OCI-LY1 (cell line): ENCODE results near the gene SGO2.

Experiments
- H2AFZ ChIP-seq: fragments of 200-600 bp; sonication (generic), shearing (Covaris generic); 2 replicates; pipeline ENCODE4 v1.6.0; 2014; ENCODE audit warnings: antibody characterized with exemption, mild to moderate bottlenecking, low read length
- H3F3A ChIP-seq: fragments of 200-600 bp; sonication (generic), shearing (Covaris generic); 2 replicates; pipeline ENCODE4 v1.6.0; 2014; ENCODE audit warnings: mild to moderate bottlenecking, antibody characterized with exemption, low read length, moderate library complexity; ENCODE audit not compliant: insufficient read depth
- H3K27ac ChIP-seq: fragments of 200-600 bp; sonication (generic); 2 replicates; pipeline ENCODE4 v1.5.1; 2014; ENCODE audit warnings: low read length, mixed run types, mild to moderate bottlenecking, low read depth; ENCODE audit not compliant: poor library complexity, severe bottlenecking
- H3K27me3 ChIP-seq: fragments of 200-600 bp; sonication (generic); 2 replicates; pipeline ENCODE4 v1.6.0; 2014; ENCODE audit warnings: antibody characterized with exemption, mild to moderate bottlenecking, low read length, moderate library complexity; ENCODE audit not compliant: insufficient read depth
- H3K36me3 ChIP-seq: fragments of 200-600 bp; sonication (generic); 2 replicates; pipeline ENCODE4 v1.6.1; 2014; ENCODE audit warnings: mild to moderate bottlenecking, antibody characterized with exemption, low read length, moderate library complexity, mixed read lengths; ENCODE audit not compliant: insufficient read depth
- H3K4me1 ChIP-seq: fragments of 200-600 bp; sonication (generic); 2 replicates; pipeline ENCODE4 v1.5.1; 2014; ENCODE audit warnings: mild to moderate bottlenecking, low read length, moderate library complexity; ENCODE audit not compliant: insufficient read depth, severe bottlenecking
- H3K4me2 ChIP-seq: fragments of 200-600 bp; sonication (generic), shearing (Covaris generic); 2 replicates; pipeline ENCODE4 v1.6.1; 2014; ENCODE audit warnings: low read length
- H3K4me3 ChIP-seq: fragments of 200-600 bp; sonication (generic); 2 replicates; pipeline ENCODE4 v1.5.1; 2014; ENCODE audit warnings: low read length, low read depth, mild to moderate bottlenecking, mixed read lengths; ENCODE audit not compliant: poor library complexity, severe bottlenecking
- H3K79me2 ChIP-seq: fragments of 200-600 bp; shearing (Covaris generic); 2 replicates; pipeline ENCODE4 v1.6.1; 2016; ENCODE audit warnings: mixed run types, low read length, mixed read lengths; ENCODE audit not compliant: insufficient read depth
- H3K9ac ChIP-seq: fragments of 200-600 bp; sonication (generic), shearing (Covaris generic); 2 replicates; pipeline ENCODE4 v1.6.1; 2014; ENCODE audit warnings: mild to moderate bottlenecking, low read length, mixed read lengths
- H3K9me2 ChIP-seq: fragments of 200-600 bp; sonication (generic), shearing (Covaris generic); 2 replicates; pipeline ENCODE4 v1.6.1; 2014; ENCODE audit warnings: low read depth, mild to moderate bottlenecking, low read length, mixed read lengths
- H3K9me3 ChIP-seq: fragments of 200-600 bp; shearing (Covaris generic); 2 replicates; pipeline ENCODE4 v1.6.1; 2014; ENCODE audit warnings: low read length, mixed read lengths
- H4K20me1 ChIP-seq: fragments of 200-600 bp; sonication (generic), shearing (Covaris generic); 2 replicates; pipeline ENCODE4 v1.6.0; 2016; ENCODE audit warnings: mild to moderate bottlenecking, low read length; ENCODE audit not compliant: insufficient read depth
- EZH2 ChIP-seq: fragments of 200-600 bp; sonication (generic), shearing (Covaris generic); IDR thresholded peaks from 2 replicates; pipeline ENCODE4 v1.8.0; 2017; ENCODE audit warnings: borderline replicate concordance, mixed run types, mild to moderate bottlenecking, antibody characterized with exemption, low read length, moderate library complexity, mixed read lengths
- TF ChIP-seq, protein P1 (sequence below): fragments of 200-600 bp; sonication (generic), shearing (Covaris generic); IDR thresholded peaks from 2 replicates; pipeline ENCODE4 v1.5.1; 2017; ENCODE audit warnings: mild to moderate bottlenecking, antibody characterized with exemption, low read length, moderate library complexity, mixed read lengths

SGO2 gene

DNA sequence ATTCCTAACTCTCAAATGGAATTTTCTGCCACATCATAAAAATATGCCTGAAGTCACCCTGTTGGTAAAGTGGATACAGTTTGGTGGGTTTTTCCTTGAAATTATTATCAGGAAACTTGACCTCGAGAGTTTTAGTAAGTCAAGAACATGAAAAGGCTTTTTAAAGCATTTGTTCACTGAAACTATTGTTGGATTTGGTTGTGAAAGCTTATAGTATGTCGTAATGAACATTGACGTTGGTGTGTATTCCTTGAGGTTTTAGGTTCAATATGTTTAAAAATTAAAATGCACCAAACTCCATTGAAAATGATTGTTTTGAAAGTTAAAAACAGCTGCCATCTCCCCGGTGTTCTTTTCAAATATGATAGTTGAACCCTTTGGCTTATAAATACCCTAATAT is 90.6 kb downstream of the SGO2 start:
- Histone ChIP-seq H3K27ac (peak overlapping the region; percentile 81), H4K20me1 (no peaks in the 10 kb centered on the region), H3K36me3 (peaks cover 50% of the 10 kb centered on the region), H3K4me2 (peak overlapping the region; percentile 58), H3K9ac (peak overlapping the region; percentile 46; the same call in 1 of the 2 replicates), H3K4me3 (peak overlapping the region; percentile 28), H3K4me1 (peaks cover 38% of the 10 kb centered on the region), H3K27me3 (no peaks in the 10 kb centered on the region), H3K79me2 (no peaks in the 10 kb centered on the region), H2AFZ (0 out of 2 replicates have a peak overlapping the region, but pooled peaks have one; percentile 45), H3K9me2 (no peaks in the 10 kb centered on the region), H3K9me3 (no peaks in the 10 kb centered on the region), H3F3A (no peaks in the 10 kb centered on the region)
- TF ChIP-seq, protein P1, sequence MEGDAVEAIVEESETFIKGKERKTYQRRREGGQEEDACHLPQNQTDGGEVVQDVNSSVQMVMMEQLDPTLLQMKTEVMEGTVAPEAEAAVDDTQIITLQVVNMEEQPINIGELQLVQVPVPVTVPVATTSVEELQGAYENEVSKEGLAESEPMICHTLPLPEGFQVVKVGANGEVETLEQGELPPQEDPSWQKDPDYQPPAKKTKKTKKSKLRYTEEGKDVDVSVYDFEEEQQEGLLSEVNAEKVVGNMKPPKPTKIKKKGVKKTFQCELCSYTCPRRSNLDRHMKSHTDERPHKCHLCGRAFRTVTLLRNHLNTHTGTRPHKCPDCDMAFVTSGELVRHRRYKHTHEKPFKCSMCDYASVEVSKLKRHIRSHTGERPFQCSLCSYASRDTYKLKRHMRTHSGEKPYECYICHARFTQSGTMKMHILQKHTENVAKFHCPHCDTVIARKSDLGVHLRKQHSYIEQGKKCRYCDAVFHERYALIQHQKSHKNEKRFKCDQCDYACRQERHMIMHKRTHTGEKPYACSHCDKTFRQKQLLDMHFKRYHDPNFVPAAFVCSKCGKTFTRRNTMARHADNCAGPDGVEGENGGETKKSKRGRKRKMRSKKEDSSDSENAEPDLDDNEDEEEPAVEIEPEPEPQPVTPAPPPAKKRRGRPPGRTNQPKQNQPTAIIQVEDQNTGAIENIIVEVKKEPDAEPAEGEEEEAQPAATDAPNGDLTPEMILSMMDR: no peak
- TF ChIP-seq EZH2: no peak

GRCh38 chr2:200617156-200618053 is 91.4 kb downstream of the SGO2 start:
- TF ChIP-seq, protein P1: no peak
- TF ChIP-seq EZH2: no peak
- no peaks in the 10 kb centered on the region for H4K20me1 ChIP-seq
- peaks cover 43% of the 10 kb centered on the region for H3K36me3 ChIP-seq
- no peaks in the 10 kb centered on the region for H3K9me3 ChIP-seq
- H2AFZ ChIP-seq: 0 out of 2 replicates have a peak overlapping the region, but pooled peaks have one; percentile 45
- H3K9ac ChIP-seq: peak overlapping the region; percentile 26
- H3K4me3 ChIP-seq: no peak overlapping the region
- H3K4me1 ChIP-seq: peaks cover 38% of the 10 kb centered on the region
- no peaks in the 10 kb centered on the region for H3K9me2 ChIP-seq
- H3F3A ChIP-seq: no peaks in the 10 kb centered on the region
- no peaks in the 10 kb centered on the region for H3K27me3 ChIP-seq
- H3K79me2 ChIP-seq: no peaks in the 10 kb centered on the region
- peak overlapping the region; percentile 58 for H3K4me2 ChIP-seq
- H3K27ac ChIP-seq: peak overlapping the region; percentile 81

- H3K9ac ChIP-seq: 0 out of 2 replicates have a peak overlapping the region, but pooled peaks have one; percentile 26
- H3K4me1 ChIP-seq: peaks cover 38% of the 10 kb centered on the region
- no peaks in the 10 kb centered on the region for H3K79me2 ChIP-seq
- peak overlapping the region; percentile 39; the same call in 1 of the 2 replicates for H3K4me2 ChIP-seq
- H3K9me2 ChIP-seq: no peaks in the 10 kb centered on the region
- no peak for TF ChIP-seq EZH2
- TF ChIP-seq, protein P1: no peak
- H3K9me3 ChIP-seq: no peaks in the 10 kb centered on the region
- peak overlapping the region; percentile 81 for H3K27ac ChIP-seq
- no peak overlapping the region for H2AFZ ChIP-seq
- H3K36me3 ChIP-seq: peaks cover 36% of the 10 kb centered on the region
- no peak overlapping the region for H3K4me3 ChIP-seq
- H3K27me3 ChIP-seq: no peaks in the 10 kb centered on the region
- no peaks in the 10 kb centered on the region for H4K20me1 ChIP-seq
- no peaks in the 10 kb centered on the region for H3F3A ChIP-seq
Observed at GRCh38 chr2:200618054-200618419, 92.0 kb downstream of the SGO2 start.
